ENCODE measurements around the gene ZNF346.

Gene ZNF346

DNA sequence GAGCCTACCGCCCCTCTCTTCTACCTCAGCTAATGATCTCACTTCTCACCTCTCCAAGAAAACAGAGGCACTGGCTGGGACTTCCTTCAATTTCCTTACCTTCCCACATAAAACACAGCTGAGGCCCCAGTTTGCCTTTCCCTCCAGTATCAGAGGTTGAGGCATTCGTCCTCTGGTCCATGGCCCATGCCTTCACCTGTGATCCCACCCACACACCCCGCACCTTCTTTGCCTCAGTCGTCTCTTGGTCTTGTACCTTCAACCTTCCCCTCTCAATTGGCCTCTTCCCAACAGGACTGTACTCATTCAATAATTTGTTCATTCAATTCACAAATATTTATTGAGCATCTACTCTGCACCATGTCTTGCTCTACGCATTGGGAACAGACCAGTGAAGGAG is 100.1 kb downstream of the ZNF346 start:
- H3K4me3 ChIP-seq (ENCODE audit: low read depth, low read length), result no peak overlapping the region
- TF ChIP-seq, protein P1, sequence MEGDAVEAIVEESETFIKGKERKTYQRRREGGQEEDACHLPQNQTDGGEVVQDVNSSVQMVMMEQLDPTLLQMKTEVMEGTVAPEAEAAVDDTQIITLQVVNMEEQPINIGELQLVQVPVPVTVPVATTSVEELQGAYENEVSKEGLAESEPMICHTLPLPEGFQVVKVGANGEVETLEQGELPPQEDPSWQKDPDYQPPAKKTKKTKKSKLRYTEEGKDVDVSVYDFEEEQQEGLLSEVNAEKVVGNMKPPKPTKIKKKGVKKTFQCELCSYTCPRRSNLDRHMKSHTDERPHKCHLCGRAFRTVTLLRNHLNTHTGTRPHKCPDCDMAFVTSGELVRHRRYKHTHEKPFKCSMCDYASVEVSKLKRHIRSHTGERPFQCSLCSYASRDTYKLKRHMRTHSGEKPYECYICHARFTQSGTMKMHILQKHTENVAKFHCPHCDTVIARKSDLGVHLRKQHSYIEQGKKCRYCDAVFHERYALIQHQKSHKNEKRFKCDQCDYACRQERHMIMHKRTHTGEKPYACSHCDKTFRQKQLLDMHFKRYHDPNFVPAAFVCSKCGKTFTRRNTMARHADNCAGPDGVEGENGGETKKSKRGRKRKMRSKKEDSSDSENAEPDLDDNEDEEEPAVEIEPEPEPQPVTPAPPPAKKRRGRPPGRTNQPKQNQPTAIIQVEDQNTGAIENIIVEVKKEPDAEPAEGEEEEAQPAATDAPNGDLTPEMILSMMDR (conservative IDR thresholded peaks at IDR 0.05; ENCODE audit: low read depth, low read length), result no peak
- no peak for DNase-seq (ENCODE audit: low read depth)

DNA sequence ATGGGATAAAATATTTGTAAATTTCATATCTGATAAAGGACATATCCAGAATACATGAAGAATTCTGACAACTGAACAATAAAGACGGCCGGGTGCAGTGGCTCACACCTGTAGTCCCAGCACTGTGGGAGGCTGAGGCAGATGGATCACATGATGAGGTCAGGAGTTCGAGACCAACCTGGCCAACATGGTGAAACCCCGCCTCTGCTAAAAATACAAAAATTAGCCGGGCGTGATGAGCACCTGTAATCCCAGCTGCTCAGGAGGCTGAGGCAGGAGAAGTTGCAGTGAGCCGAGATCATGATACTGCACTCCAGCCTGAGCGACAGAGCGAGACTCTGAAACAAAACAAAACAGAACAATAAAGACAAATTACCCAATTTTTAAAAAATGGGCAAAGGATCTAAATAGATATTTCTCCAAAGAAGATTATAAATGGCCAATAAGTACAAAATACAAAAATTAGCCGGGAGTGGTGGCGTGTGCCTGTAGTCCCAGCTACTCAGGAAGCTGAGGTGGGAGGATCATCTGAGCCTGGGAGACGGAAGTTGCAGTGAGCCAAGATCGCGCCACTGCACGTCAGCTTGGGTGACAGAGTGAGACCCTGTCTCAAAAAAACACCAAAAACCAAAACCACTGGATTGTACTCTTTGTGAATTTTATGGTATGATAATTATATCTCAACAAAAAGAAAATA is 101.4 kb downstream of the ZNF346 start:
- TF ChIP-seq, protein P1 (conservative IDR thresholded peaks at IDR 0.05; ENCODE audit: low read depth, low read length), result no peak
- DNase-seq (ENCODE audit: low read depth), result no peak
- H3K4me3 ChIP-seq (ENCODE audit: low read depth, low read length), result no peak overlapping the region

DNA sequence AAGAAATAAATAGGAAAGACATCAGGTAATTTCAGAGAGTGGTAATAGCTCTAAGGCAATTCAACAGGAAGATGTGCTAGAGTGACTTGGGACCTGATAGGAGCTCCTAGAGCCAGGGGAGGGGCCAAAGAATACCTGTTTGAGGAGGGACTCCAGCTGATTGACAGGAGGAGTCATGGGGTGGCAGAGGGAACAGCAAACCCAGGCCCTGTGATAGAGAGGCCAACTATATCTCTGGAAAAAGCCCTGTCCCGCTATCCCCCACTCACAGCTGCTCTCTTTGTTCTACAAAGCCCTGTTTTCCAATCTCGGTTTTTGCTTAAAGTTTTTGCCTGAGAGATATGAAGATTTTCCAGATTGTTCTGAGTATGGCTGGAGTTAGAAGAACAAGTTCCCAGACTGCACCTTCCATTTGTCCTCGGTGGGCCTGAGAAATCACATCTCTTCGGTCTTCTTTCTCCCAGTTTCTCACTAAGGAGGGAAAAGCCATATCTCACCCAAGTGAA is 102.0 kb downstream of the ZNF346 start:
- TF ChIP-seq, protein P1 (conservative IDR thresholded peaks at IDR 0.05; ENCODE audit: low read depth, low read length), result no peak
- no peak overlapping the region for H3K4me3 ChIP-seq (ENCODE audit: low read depth, low read length)
- DNase-seq (ENCODE audit: low read depth), result no peak

DNA sequence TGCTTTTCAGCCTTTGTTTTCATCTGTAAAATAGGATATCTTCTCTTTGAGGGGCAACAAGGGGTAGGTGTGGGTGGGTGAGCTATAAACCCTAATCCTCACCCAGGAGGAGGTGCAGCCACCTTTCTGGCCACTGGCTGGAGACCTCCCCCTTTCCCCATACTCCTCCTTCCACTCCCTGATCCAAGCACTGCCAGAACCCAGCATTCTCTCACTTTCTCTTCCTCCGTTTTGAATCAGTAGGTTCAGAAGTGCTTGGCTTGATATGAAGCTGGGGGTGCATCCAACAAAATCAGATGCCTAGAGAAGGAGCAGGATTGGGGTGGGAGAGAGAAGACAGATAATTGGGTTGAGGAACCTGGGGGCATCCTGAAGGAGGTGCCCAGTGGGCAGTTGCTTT is 104.3 kb downstream of the ZNF346 start:
- DNase-seq (ENCODE audit: low read depth), result no peak
- TF ChIP-seq, protein P1 (conservative IDR thresholded peaks at IDR 0.05; ENCODE audit: low read depth, low read length), result no peak
- H3K4me3 ChIP-seq (ENCODE audit: low read depth, low read length), result no peak overlapping the region

DNA sequence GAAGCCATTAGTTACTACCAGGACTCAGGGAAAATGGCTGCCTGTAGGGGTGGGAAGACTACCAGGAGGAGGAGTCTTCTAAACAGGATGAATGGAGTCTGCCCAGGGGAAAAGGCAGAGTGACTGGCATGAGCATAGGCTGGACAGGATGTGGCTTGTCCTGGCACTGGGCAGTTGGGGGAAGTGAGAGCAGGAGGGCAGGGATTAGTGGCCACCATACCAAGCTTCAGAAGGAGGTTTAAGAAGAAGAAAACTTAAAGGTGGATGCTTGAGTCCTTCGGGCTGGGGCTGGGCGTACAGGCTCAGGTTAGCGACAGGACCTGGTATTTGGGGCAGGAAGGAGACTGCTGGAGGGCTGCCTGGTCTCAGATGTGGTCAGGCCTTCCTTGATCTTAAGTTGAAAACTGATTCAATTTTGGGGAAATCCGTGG is 106.1 kb downstream of the ZNF346 start:
- H3K4me3 ChIP-seq (ENCODE audit: low read depth, low read length), result no peak overlapping the region
- no peak for DNase-seq (ENCODE audit: low read depth)
- TF ChIP-seq, protein P1 (conservative IDR thresholded peaks at IDR 0.05; ENCODE audit: low read depth, low read length), result no peak

DNA sequence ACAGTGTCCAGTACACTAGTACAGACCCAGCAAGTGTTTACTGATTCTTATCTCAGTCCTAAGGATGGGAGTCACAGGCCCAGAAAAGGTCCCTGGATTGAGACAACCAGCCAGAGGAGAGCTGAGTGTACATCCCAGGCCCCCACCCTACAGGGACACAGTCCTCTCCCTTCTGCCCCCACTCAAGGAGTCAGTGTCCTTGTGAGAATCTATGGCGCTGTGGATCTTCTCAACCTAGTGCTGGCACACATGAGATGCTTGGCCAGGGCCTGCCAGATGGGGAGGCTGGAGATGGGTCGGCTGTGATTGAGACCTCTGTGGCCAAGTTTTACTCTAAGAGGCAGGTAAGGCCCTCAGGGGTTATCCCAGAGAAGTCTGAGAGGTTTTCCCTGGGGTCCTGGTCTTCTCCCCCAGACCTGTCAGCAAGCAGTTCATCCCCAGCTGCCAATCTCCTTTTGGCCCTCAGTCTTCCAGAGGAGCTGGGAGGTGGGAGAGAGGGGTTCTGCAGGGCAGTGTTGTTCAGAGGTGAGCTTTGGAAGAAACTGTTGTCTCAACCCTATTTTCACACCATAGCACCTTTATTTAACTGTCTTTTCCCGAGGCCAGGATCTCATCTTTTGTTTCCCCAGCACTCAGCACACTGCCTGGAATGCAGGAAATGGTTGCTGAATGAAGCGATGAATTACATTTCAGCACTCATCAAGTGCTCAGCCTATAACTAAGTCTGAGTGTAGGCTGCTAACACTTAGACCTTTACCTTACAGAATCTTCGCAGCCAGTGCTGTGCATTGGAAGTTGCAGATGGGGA is 107.9 kb downstream of the ZNF346 start:
- TF ChIP-seq, protein P1 (conservative IDR thresholded peaks at IDR 0.05; ENCODE audit: low read depth, low read length), result no peak
- no peak overlapping the region for H3K4me3 ChIP-seq (ENCODE audit: low read depth, low read length)
- DNase-seq (ENCODE audit: low read depth), result peak; percentile 56
